Naive B cell (primary cell): ENCODE results near the gene MYOZ2. TPM values are rescaled to one million over a fixed set of nuclear protein-coding genes. Genes with fewer than 3 reads are reported as not detected.
A peak's percentile ranks its signal among the peaks of the same experiment; 100 is the strongest.

Source experiments
- ATAC-seq, 2 donors: fragments of 150-1000 bp; cut with Tn5 transposase; 2 replicates each; pipeline ENCODE4 v1.10.0; 2021; ENCODE audit warnings: low read depth in 2 of 2, mild to moderate bottlenecking in 2 of 2, moderate library complexity in 2 of 2
- DNase-seq: peaks from one replicate; pipeline ENCODE4 v3.0.0; 2022
- H3K27ac Mint-ChIP-seq, 6 donors: one replicate each; pipeline ENCODE4 v1.8.0; 2020 to 2022; ENCODE audit warnings: mild to moderate bottlenecking in 6 of 6, mixed read lengths in 6 of 6, moderate library complexity in 5 of 6, inconsistent platforms in 2 of 6
- H3K27me3 Mint-ChIP-seq, 3 donors: one replicate each; pipeline ENCODE4 v1.8.0; 2021 to 2022; ENCODE audit warnings: mixed read lengths in 3 of 3, mild to moderate bottlenecking in 1 of 3
- H3K36me3 Mint-ChIP-seq, 2 donors: one replicate each; pipeline ENCODE4 v1.8.0; 2020 to 2022; ENCODE audit warnings: mixed read lengths in 2 of 2, inconsistent platforms in 1 of 2, mild to moderate bottlenecking in 1 of 2
- H3K4me1 Mint-ChIP-seq, 3 donors: one replicate each; pipeline ENCODE4 v1.8.0; 2020 to 2022; ENCODE audit warnings: mixed read lengths in 3 of 3, inconsistent platforms in 1 of 3, mild to moderate bottlenecking in 1 of 3, moderate library complexity in 1 of 3
- H3K4me3 Mint-ChIP-seq, 8 donors: one replicate each; pipeline ENCODE4 v1.8.0; 2020 to 2022; ENCODE audit warnings: mild to moderate bottlenecking in 8 of 8, mixed read lengths in 8 of 8, moderate library complexity in 8 of 8, inconsistent platforms in 2 of 8
- H3K9me3 Mint-ChIP-seq, 7 donors: one replicate each; pipeline ENCODE4 v1.8.0; 2020 to 2022; ENCODE audit warnings: mixed read lengths in 7 of 7, mild to moderate bottlenecking in 5 of 7, inconsistent platforms in 2 of 7, moderate library complexity in 1 of 7
- polyA plus RNA-seq, 6 donors: library from polyadenylated mRNA; unstranded; fragments of 300-500 nt; fragmentation: Illumina TruSeq; gene quantifications; one replicate each; pipeline ENCODE4 v1.2.3, GENCODE V29; 2021; ENCODE audit warnings: low read depth in 6 of 6

Gene MYOZ2
- polyA plus RNA-seq, 6 donors from 2014 or later, result not detected

- no peak for DNase-seq
- H3K9me3 Mint-ChIP-seq, result peaks cover 0 to 2% (median 0%) of the 10 kb centered on the region in 7 donors
- no peaks in the 10 kb centered on the region for H3K36me3 Mint-ChIP-seq
- H3K27me3 Mint-ChIP-seq, result peaks cover 0 to 9% (median 3%) of the 10 kb centered on the region in 3 donors
- H3K4me1 Mint-ChIP-seq, result no peaks in the 10 kb centered on the region
- H3K4me3 Mint-ChIP-seq, result no peak overlapping the region
- peak overlapping the region in 1 of 6 donors; percentile 34 for H3K27ac Mint-ChIP-seq
- ATAC-seq, result no peak
These were observed 25.5 kb upstream of the MYOZ2 start for GRCh38 chr4:119110121-119110520.

GRCh38 chr4:119111296-119111695 is 24.3 kb upstream of the MYOZ2 start:
- Mint-ChIP-seq H3K27ac (peak overlapping the region in 1 of 6 donors; percentile 88), H3K9me3 (peaks cover 0 to 2% (median 0%) of the 10 kb centered on the region in 7 donors), H3K4me1 (no peaks in the 10 kb centered on the region), H3K36me3 (no peaks in the 10 kb centered on the region), H3K4me3 (no peak overlapping the region), H3K27me3 (peaks cover 0 to 14% (median 11%) of the 10 kb centered on the region in 3 donors)
- DNase-seq (no peak), ATAC-seq (no peak)

- H3K27ac Mint-ChIP-seq, result no peak overlapping the region
- H3K4me3 Mint-ChIP-seq, result no peak overlapping the region
- no peaks in the 10 kb centered on the region for H3K36me3 Mint-ChIP-seq
- DNase-seq (no peak), ATAC-seq (no peak)
- no peaks in the 10 kb centered on the region for H3K4me1 Mint-ChIP-seq
- H3K27me3 Mint-ChIP-seq, result peaks cover 0 to 11% (median 9%) of the 10 kb centered on the region in 3 donors
- H3K9me3 Mint-ChIP-seq, result peaks cover 0 to 2% (median 0%) of the 10 kb centered on the region in 7 donors
These were observed 22.5 kb upstream of the MYOZ2 start for GRCh38 chr4:119113033-119113655.

- H3K36me3 Mint-ChIP-seq, result no peaks in the 10 kb centered on the region
- H3K9me3 Mint-ChIP-seq, result no peaks in the 10 kb centered on the region
- H3K4me1 Mint-ChIP-seq, result no peaks in the 10 kb centered on the region
- H3K27me3 Mint-ChIP-seq, result peaks cover 0 to 11% (median 9%) of the 10 kb centered on the region in 3 donors
- no peak for DNase-seq
- H3K4me3 Mint-ChIP-seq, result no peak overlapping the region
- no peak overlapping the region for H3K27ac Mint-ChIP-seq
- ATAC-seq, result no peak
These were observed 19.6 kb upstream of the MYOZ2 start for GRCh38 chr4:119116021-119116420.

GRCh38 chr4:119116925-119117900 is 18.4 kb upstream of the MYOZ2 start:
- no peaks in the 10 kb centered on the region for H3K36me3 Mint-ChIP-seq
- H3K4me1 Mint-ChIP-seq, result no peaks in the 10 kb centered on the region
- DNase-seq (no peak), ATAC-seq (no peak)
- peaks cover 0 to 11% (median 9%) of the 10 kb centered on the region in 3 donors for H3K27me3 Mint-ChIP-seq
- no peaks in the 10 kb centered on the region for H3K9me3 Mint-ChIP-seq
- H3K4me3 Mint-ChIP-seq, result no peak overlapping the region
- no peak overlapping the region for H3K27ac Mint-ChIP-seq

- Mint-ChIP-seq H3K27ac (no peak overlapping the region), H3K4me1 (no peaks in the 10 kb centered on the region), H3K36me3 (no peaks in the 10 kb centered on the region), H3K27me3 (peaks cover 0 to 11% (median 9%) of the 10 kb centered on the region in 3 donors), H3K4me3 (no peak overlapping the region), H3K9me3 (no peaks in the 10 kb centered on the region)
- ATAC-seq, result no peak
- DNase-seq, result no peak
These were observed 17.2 kb upstream of the MYOZ2 start for GRCh38 chr4:119118397-119118796.

GRCh38 chr4:119124352-119124751 is 11.3 kb upstream of the MYOZ2 start:
- DNase-seq, result no peak
- Mint-ChIP-seq H3K36me3 (no peaks in the 10 kb centered on the region), H3K27ac (peak overlapping the region in 2 of 6 donors; percentile 34 to 35), H3K9me3 (no peaks in the 10 kb centered on the region), H3K27me3 (no peaks in the 10 kb centered on the region), H3K4me3 (no peak overlapping the region), H3K4me1 (no peaks in the 10 kb centered on the region)
- no peak for ATAC-seq

- H3K9me3 Mint-ChIP-seq, result no peaks in the 10 kb centered on the region
- no peaks in the 10 kb centered on the region for H3K4me1 Mint-ChIP-seq
- no peak for ATAC-seq
- H3K27ac Mint-ChIP-seq, result no peak overlapping the region
- no peak for DNase-seq
- no peak overlapping the region for H3K4me3 Mint-ChIP-seq
- peaks cover 0 to 7% (median 0%) of the 10 kb centered on the region in 3 donors for H3K27me3 Mint-ChIP-seq
- no peaks in the 10 kb centered on the region for H3K36me3 Mint-ChIP-seq
These were observed 9.7 kb upstream of the MYOZ2 start for GRCh38 chr4:119125931-119126330.

GRCh38 chr4:119128148-119128547 is 7.5 kb upstream of the MYOZ2 start:
- H3K27ac Mint-ChIP-seq, result no peak overlapping the region
- H3K4me1 Mint-ChIP-seq, result no peaks in the 10 kb centered on the region
- H3K9me3 Mint-ChIP-seq, result no peaks in the 10 kb centered on the region
- DNase-seq (no peak), ATAC-seq (no peak)
- peaks cover 0 to 8% (median 0%) of the 10 kb centered on the region in 3 donors for H3K27me3 Mint-ChIP-seq
- H3K4me3 Mint-ChIP-seq, result no peak overlapping the region
- H3K36me3 Mint-ChIP-seq, result no peaks in the 10 kb centered on the region

- Mint-ChIP-seq H3K27ac (peak overlapping the region in 1 of 6 donors; percentile 0), H3K4me1 (no peaks in the 10 kb centered on the region), H3K36me3 (no peaks in the 10 kb centered on the region), H3K4me3 (no peak overlapping the region), H3K9me3 (no peaks in the 10 kb centered on the region), H3K27me3 (peaks cover 0 to 8% (median 0%) of the 10 kb centered on the region in 3 donors)
- no peak for ATAC-seq
- DNase-seq, result no peak
These were observed 5.1 kb upstream of the MYOZ2 start for GRCh38 chr4:119130365-119131065.

GRCh38 chr4:119131164-119131563 is 4.5 kb upstream of the MYOZ2 start:
- no peak for DNase-seq
- H3K4me3 Mint-ChIP-seq, result no peak overlapping the region
- H3K27me3 Mint-ChIP-seq, result peaks cover 0 to 8% (median 0%) of the 10 kb centered on the region in 3 donors
- ATAC-seq, result no peak
- no peaks in the 10 kb centered on the region for H3K36me3 Mint-ChIP-seq
- no peaks in the 10 kb centered on the region for H3K9me3 Mint-ChIP-seq
- H3K27ac Mint-ChIP-seq, result peak overlapping the region in 1 of 6 donors; percentile 28
- no peaks in the 10 kb centered on the region for H3K4me1 Mint-ChIP-seq

- Mint-ChIP-seq H3K36me3 (no peaks in the 10 kb centered on the region), H3K27ac (no peak overlapping the region), H3K4me1 (no peaks in the 10 kb centered on the region), H3K27me3 (peaks cover 0 to 8% (median 0%) of the 10 kb centered on the region in 3 donors), H3K4me3 (no peak overlapping the region), H3K9me3 (no peaks in the 10 kb centered on the region)
- ATAC-seq (no peak), DNase-seq (no peak)
These were observed 3.3 kb upstream of the MYOZ2 start for GRCh38 chr4:119132306-119132705.

GRCh38 chr4:119136546-119136945 is 914 bp downstream of the MYOZ2 start:
- Mint-ChIP-seq H3K4me1 (peaks cover 14 to 28% (median 16%) of the 10 kb centered on the region in 3 donors), H3K36me3 (no peaks in the 10 kb centered on the region), H3K27ac (no peak overlapping the region), H3K9me3 (no peaks in the 10 kb centered on the region), H3K4me3 (peak overlapping the region in 1 of 8 donors; percentile 37), H3K27me3 (no peaks in the 10 kb centered on the region)
- ATAC-seq, result no peak
- no peak for DNase-seq
